ENCODE results near the gene DARS2.

GRCh38 chr1:173832748-173833147, 8.3 kb downstream of the DARS2 start:
- TF ChIP-seq POLR2A (IDR thresholded peaks at IDR 0.05; ENCODE audit: low read depth, low read length) = no peak
- TF ChIP-seq POLR2AphosphoS5 (IDR thresholded peaks at IDR 0.05; ENCODE audit: low read depth, low read length) = no peak
- TF ChIP-seq PAX5 (IDR thresholded peaks at IDR 0.05; ENCODE audit: insufficient read depth, low read length, severe bottlenecking) = no peak
- no peak for TF ChIP-seq TAF1 (IDR thresholded peaks at IDR 0.05; ENCODE audit: low read depth, low read length)
- TF ChIP-seq SPI1 (IDR thresholded peaks at IDR 0.05; ENCODE audit: low read depth, low read length) = no peak
- no peak for TF ChIP-seq POU2F2 (IDR thresholded peaks at IDR 0.05; ENCODE audit: low read depth, low read length)

Measured in GM12891 (cell line).